Adrenal gland (tissue), 19 donors: Measurements from ENCODE around the gene OR2T2. TPM values are rescaled to one million over a fixed set of nuclear protein-coding genes. Genes with fewer than 3 reads are reported as not detected.
"Not testable (repeated sequence)": the region's sequence is repeated elsewhere in the genome, so short reads cannot be mapped to it uniquely, and the experiment has no call there.

ENCODE experiments used
- DNase-seq, 7 donors: peaks; one replicate each; pipeline ENCODE4 v3.0.0-alpha.2; 2019 to 2020
- H3K27ac ChIP-seq, 5 donors: fragments of 200-600 bp; sonication (generic) in 4 of 5; 1 replicate in 3 of 5; 2 replicates in 2 of 5; pipeline versions ENCODE4 v1.5.1 to v1.8.0; 2016 to 2020; ENCODE audit warnings: mild to moderate bottlenecking in 1 of 5
- H3K27me3 ChIP-seq: fragments of 200-600 bp; 2 replicates; pipeline ENCODE4 v1.8.0; 2021
- H3K36me3 ChIP-seq, 2 donors: fragments of 200-600 bp; replicated peaks in 1 of 2; 1 replicate in 1 of 2; 2 replicates in 1 of 2; pipeline versions ENCODE4 v1.5.1 to v1.8.0; 2018 to 2022
- H3K4me1 ChIP-seq, 2 donors: fragments of 200-600 bp; replicated peaks in 1 of 2; 1 replicate in 1 of 2; 2 replicates in 1 of 2; pipeline versions ENCODE4 v1.5.1 to v1.8.0; 2018 to 2021
- H3K4me3 ChIP-seq, 4 donors: fragments of 200-600 bp; sonication (generic) in 3 of 4; one replicate each; pipeline ENCODE4 v1.5.1; 2016 to 2018
- H3K9me3 ChIP-seq, 3 donors: fragments of 200-600 bp; sonication (generic) in 1 of 3; replicated peaks in 1 of 3; 1 replicate in 2 of 3; 2 replicates in 1 of 3; pipeline versions ENCODE4 v1.5.1 to v1.8.0; 2016 to 2021
- CTCF ChIP-seq, 6 experiments: fragments of 450-650 bp in 4 of 6; fragments of 200-600 bp in 2 of 6; sonication (generic) in 1 of 6; IDR thresholded peaks; 1 replicate in 5 of 6; 2 replicates in 1 of 6; pipeline versions ENCODE4 v1.5.1 to v1.8.0; 2016 to 2021; ENCODE audit warnings: antibody characterized with exemption in 6 of 6, mild to moderate bottlenecking in 2 of 6, moderate library complexity in 1 of 6
- POLR2A ChIP-seq, 2 donors: fragments of 450-650 bp; IDR thresholded peaks; one replicate each; pipeline ENCODE4 v1.6.1; 2017; ENCODE audit warnings: antibody characterized with exemption in 2 of 2, mild to moderate bottlenecking in 2 of 2, moderate library complexity in 1 of 2
- WGBS, 4 donors: extraction: QIAGEN DNeasy Blood & Tissue Kit in 2 of 4; methylation state at CpG; one replicate each; pipeline versions ENCODE4 v1.1.5 to v1.1.7; 2013 to 2017; 5-methylcytosine and 5-hydroxymethylcytosine counted together
- intact Hi-C, 2 donors: fragments of 100-400 bp; cut with DNase I; formaldehyde crosslinking; loops; one replicate each; pipeline versions ENCODE4 v1.14.1 to v1.15.0; 2022 to 2023
- long read RNA-seq, 10 donors: library from polyadenylated mRNA in 3 of 10; unstranded in 2 of 10; stranded (forward) in 1 of 10; transcript quantifications; one replicate each; pipeline ENCODE4 v2.0.0 and lab custom pipeline, GENCODE V29; 2021 to 2026
- polyA plus RNA-seq, 3 donors: library from polyadenylated mRNA; stranded (reverse); fragments of 200-250 nt in 2 of 3; fragments of 350-450 nt in 1 of 3; fragmentation: Illumina TruSeq in 1 of 3; extraction: RNeasy Lipid Tissue Mini Kit (QIAGEN cat#74804) in 1 of 3; gene quantifications; one replicate each; pipeline ENCODE4 v1.2.3, GENCODE V29; 2013 to 2014
- total RNA-seq, 9 donors: library from RNA; depleted of rRNA in 4 of 9; stranded (reverse); fragments of >200 nt in 4 of 9; fragments of 120-200 nt in 1 of 9; fragmentation: NEBNext Ultra II Directional in 1 of 9; extraction: Animal tissue kit (Norgen Biotek cat#: 25700) in 1 of 9; gene quantifications; one replicate each; pipeline versions ENCODE4 v1.1.0 to v1.2.4, GENCODE V29; 2013 to 2023
- donor health status: healthy with polysubstance abuse.
- donor health status: Bipolar disorder and iron deficiency.
- donor health status: DM: yes; HTN: yes; CAD: no.
- donor health status: DM: no; HTN: no; CAD: no.
- donor health status: DM: no; HTN: no; CAD: no.
- donor health status: DM: yes; HTN: yes; CAD: no.

Gene OR2T2, protein sequence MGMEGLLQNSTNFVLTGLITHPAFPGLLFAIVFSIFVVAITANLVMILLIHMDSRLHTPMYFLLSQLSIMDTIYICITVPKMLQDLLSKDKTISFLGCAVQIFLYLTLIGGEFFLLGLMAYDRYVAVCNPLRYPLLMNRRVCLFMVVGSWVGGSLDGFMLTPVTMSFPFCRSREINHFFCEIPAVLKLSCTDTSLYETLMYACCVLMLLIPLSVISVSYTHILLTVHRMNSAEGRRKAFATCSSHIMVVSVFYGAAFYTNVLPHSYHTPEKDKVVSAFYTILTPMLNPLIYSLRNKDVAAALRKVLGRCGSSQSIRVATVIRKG
- total RNA-seq = not detected
- polyA plus RNA-seq = not detected
- long read RNA-seq, donor 1 = 0 reads
- long read RNA-seq, donor 2 = 0 reads
- long read RNA-seq, donor 3 = 0 reads
- long read RNA-seq, donor 4 = 0 reads
- long read RNA-seq, donor 5 = 0 reads
- long read RNA-seq, donor 6 = 0 reads
- long read RNA-seq, donor 7 = 0 reads
- long read RNA-seq, donor 8 = 0 reads
- long read RNA-seq, donor 9 = 0 reads
- long read RNA-seq, donor 10 = 0 reads

DNA sequence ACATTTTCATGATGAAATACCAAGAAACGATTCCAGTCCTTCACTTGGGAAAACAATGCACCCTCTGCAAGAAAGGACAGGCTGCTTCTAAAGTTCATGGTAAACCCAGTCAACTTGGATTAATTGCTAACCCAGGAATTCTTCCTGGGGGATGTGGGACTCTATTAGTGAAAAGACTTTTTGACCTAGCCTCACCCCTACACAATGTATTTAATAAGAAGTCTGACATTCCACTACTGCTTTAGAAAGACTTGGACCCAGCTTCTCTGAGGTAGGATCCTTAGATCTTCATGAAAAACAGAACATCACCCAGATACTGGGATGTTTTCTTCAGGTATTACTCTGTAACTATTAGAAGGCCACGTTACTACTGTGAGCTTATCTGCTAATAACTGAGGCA is at the start of gene OR2T2:
Gene OR2T2, plus strand, starts transcription at position 239 of the 400 bp plus-strand sequence. CDS start 7,161 bp downstream, outside the sequence.
- H3K27me3 ChIP-seq, H3K27ac ChIP-seq, H3K4me1 ChIP-seq, DNase-seq, H3K9me3 ChIP-seq, H3K4me3 ChIP-seq, intact Hi-C loops, H3K36me3 ChIP-seq: not testable (repeated sequence)
- 59 to 67% methylated on average over 1 of the region's 2 CpGs; no CpG with 5 or more reads in 2 of the 4 donors for WGBS, 4 donors

- intact Hi-C loops = no loop called here
- Histone ChIP-seq H3K9me3 (no peaks in the 10 kb centered on the region), H3K4me3 (no peak within 1 kb of the TSS), H3K27ac (no peak within 1 kb of the TSS), H3K36me3 (no peaks in the 10 kb centered on the region), H3K4me1 (no peaks in the 10 kb centered on the region), H3K27me3 (no peaks in the 10 kb centered on the region)
- 64 to 70% (median 66%) methylated on average over 3 of the region's 3 CpGs for WGBS, 4 donors
- TF ChIP-seq POLR2A (IDR thresholded peaks at IDR 0.05) (no peak), CTCF (IDR thresholded peaks at IDR 0.05) (no peak)
- no peak for DNase-seq
Observed at GRCh38 chr1:248402748-248403147, 42.7 kb upstream of the OR2T2 start, which contains the start of gene OR2T1. Gene OR2T1 (plus strand): TSS chr1:248403048. CDS start chr1:248406148, 3,100 bp downstream.

GRCh38 chr1:248404024-248404423 is 41.4 kb upstream of the OR2T2 start:
- TF ChIP-seq POLR2A (IDR thresholded peaks at IDR 0.05) (no peak), CTCF (IDR thresholded peaks at IDR 0.05) (no peak)
- 81 to 88% (median 84%) methylated on average over 6 of the region's 6 CpGs for WGBS, 4 donors
- H3K4me1 ChIP-seq = no peaks in the 10 kb centered on the region
- H3K27me3 ChIP-seq = no peaks in the 10 kb centered on the region
- H3K27ac ChIP-seq = no peak overlapping the region
- H3K9me3 ChIP-seq = no peaks in the 10 kb centered on the region
- H3K36me3 ChIP-seq = no peaks in the 10 kb centered on the region
- no peak for DNase-seq
- H3K4me3 ChIP-seq = no peak overlapping the region
- intact Hi-C loops = no loop called here

GRCh38 chr1:248406721-248407692 is 38.4 kb upstream of the OR2T2 start:
- no peaks in the 10 kb centered on the region for H3K27me3 ChIP-seq
- TF ChIP-seq POLR2A (IDR thresholded peaks at IDR 0.05) = no peak
- TF ChIP-seq CTCF (IDR thresholded peaks at IDR 0.05) = no peak
- WGBS, 4 donors = 58 to 64% (median 64%) methylated on average over 8 of the region's 8 CpGs
- H3K36me3 ChIP-seq = no peaks in the 10 kb centered on the region
- H3K4me1 ChIP-seq = no peaks in the 10 kb centered on the region
- H3K9me3 ChIP-seq = no peaks in the 10 kb centered on the region
- DNase-seq = no peak
- intact Hi-C loops = no loop called here
- H3K27ac ChIP-seq = no peak overlapping the region
- H3K4me3 ChIP-seq = no peak overlapping the region
